Measurements from ENCODE around the gene NLRP4. TPM values are rescaled to one million over a fixed set of nuclear protein-coding genes. Genes with fewer than 3 reads are reported as not detected.
"Not testable (repeated sequence)": the region's sequence is repeated elsewhere in the genome, so short reads cannot be mapped to it uniquely, and the experiment has no call there.

Gene NLRP4
- total RNA-seq, 4 donors from 2014 or later = 1.5 TPM; not detected in 3

DNA sequence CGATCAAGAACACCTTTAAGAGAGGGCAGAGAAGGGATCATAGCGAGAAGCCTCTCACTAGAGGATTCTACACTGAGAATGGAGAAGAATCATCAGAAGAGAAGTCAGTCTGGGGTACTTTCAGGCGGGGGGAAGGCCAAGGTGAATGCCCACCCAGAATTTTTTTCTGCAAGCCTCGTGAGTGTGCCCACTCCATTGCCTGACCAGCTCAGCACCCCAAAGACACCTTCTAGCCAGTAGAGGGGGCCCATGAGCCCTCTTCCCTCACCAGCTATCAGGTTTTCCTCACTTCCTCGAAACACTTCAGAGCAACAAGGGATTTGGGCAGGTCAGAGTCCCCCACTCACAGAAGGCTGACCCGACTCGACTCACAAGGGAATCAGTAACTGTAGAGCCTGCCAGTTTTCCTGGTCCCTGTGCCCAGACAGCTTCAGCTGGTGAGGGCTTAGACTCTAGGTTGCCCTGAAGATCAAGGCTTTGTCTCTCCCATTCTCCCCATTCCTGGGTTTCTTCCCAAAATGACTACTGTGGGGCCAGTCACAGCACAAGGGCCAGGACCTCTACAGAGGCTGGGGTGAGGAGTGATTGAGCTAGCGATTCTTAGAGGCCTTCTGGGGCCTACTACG lies 77.4 kb downstream of the NLRP4 start:
- H3K4me1 ChIP-seq = no peaks in the 10 kb centered on the region

DNA sequence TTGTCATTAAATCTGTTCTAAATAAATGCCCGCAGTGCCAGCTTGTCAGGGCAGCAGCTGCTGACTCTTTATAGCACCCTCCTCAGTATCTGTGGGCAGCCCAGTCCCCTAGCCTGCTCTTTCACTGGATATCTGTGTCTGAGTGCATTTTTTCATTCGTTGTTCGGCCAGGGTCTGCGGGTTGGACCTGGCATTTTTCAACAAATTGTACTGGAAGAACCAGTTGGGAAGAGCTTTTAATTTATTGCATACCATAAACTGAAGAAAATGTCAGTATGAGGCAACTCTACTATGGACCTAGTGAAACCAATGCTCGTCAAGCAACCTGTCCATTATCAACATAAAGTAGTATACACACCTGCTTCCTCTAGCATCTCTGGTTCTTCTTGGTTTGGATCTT lies 87.2 kb downstream of the NLRP4 start:
- H3K4me1 ChIP-seq = no peaks in the 10 kb centered on the region
- intact Hi-C loops (cut with DNase I; ENCODE audit: low total_unique reads) = no loop called here

More for the DNA sequence above, 77.4 kb downstream of the NLRP4 start:
- H3K4me3 ChIP-seq = no peak overlapping the region
- no peaks in the 10 kb centered on the region for H3K27me3 ChIP-seq
- TF ChIP-seq, protein P1, sequence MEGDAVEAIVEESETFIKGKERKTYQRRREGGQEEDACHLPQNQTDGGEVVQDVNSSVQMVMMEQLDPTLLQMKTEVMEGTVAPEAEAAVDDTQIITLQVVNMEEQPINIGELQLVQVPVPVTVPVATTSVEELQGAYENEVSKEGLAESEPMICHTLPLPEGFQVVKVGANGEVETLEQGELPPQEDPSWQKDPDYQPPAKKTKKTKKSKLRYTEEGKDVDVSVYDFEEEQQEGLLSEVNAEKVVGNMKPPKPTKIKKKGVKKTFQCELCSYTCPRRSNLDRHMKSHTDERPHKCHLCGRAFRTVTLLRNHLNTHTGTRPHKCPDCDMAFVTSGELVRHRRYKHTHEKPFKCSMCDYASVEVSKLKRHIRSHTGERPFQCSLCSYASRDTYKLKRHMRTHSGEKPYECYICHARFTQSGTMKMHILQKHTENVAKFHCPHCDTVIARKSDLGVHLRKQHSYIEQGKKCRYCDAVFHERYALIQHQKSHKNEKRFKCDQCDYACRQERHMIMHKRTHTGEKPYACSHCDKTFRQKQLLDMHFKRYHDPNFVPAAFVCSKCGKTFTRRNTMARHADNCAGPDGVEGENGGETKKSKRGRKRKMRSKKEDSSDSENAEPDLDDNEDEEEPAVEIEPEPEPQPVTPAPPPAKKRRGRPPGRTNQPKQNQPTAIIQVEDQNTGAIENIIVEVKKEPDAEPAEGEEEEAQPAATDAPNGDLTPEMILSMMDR (IDR thresholded peaks at IDR 0.05) = no peak
- intact Hi-C loops (cut with DNase I; ENCODE audit: low total_unique reads) = no loop called here
- H3K27ac ChIP-seq = no peak overlapping the region
- DNase-seq = no peak
- H3K36me3 ChIP-seq = no peaks in the 10 kb centered on the region
- no peaks in the 10 kb centered on the region for H3K9me3 ChIP-seq

DNA sequence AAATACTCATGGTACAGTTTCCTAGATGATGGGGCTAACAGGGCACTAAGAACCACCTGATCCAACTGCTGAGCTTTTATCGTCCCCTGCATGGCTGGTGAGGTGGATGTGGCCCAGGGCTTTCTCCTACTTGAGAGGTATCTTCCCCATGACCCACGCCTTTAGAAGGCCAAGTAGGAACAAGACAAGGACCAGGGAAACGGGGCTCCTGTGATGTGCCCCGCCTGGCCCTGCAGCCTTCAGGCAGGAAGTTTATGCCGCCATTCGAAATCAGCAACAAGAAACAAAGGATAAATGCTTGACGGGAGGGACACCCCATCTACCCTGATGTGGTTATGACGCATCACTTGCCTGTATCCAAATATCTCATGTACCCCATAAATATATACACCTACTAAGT lies 91.7 kb downstream of the NLRP4 start:
- Histone ChIP-seq H3K9me3 (no peaks in the 10 kb centered on the region), H3K36me3 (no peaks in the 10 kb centered on the region), H3K4me1 (no peaks in the 10 kb centered on the region), H3K27ac (no peak overlapping the region), H3K4me3 (no peak overlapping the region), H3K27me3 (no peaks in the 10 kb centered on the region)
- intact Hi-C loops (cut with DNase I; ENCODE audit: low total_unique reads) = no loop called here
- TF ChIP-seq POLR2A (IDR thresholded peaks at IDR 0.05) = no peak
- TF ChIP-seq, protein P1 (IDR thresholded peaks at IDR 0.05) = no peak
- DNase-seq = no peak

More for the DNA sequence above, 87.2 kb downstream of the NLRP4 start:
- no peaks in the 10 kb centered on the region for H3K27me3 ChIP-seq
- H3K36me3 ChIP-seq = no peaks in the 10 kb centered on the region
- no peak for TF ChIP-seq POLR2A (IDR thresholded peaks at IDR 0.05)
- TF ChIP-seq, protein P1 (IDR thresholded peaks at IDR 0.05) = no peak
- H3K4me3 ChIP-seq = no peak overlapping the region
- H3K27ac ChIP-seq = no peak overlapping the region
- no peak for DNase-seq
- no peaks in the 10 kb centered on the region for H3K9me3 ChIP-seq

DNA sequence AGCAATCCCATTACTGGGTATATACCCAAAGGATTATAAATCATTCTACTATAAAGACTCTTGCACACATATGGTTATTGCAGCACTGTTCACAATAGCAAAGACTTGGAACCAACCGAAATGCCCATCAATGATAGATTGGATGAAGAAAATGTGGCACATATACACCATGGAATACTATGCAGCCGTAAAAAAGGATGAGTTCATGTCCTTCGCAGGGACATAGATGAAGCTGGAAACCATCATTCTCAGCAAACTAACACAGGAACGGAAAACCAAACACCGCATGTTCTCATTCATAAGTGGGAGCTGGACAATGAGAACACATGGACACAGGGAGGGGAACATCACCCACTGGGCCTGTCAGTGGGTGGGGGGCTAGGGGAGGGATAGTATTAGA lies 92.9 kb downstream of the NLRP4 start:
- H3K4me3 ChIP-seq; DNase-seq; intact Hi-C loops (cut with DNase I; ENCODE audit: low total_unique reads); H3K27ac ChIP-seq; H3K4me1 ChIP-seq; H3K27me3 ChIP-seq; H3K36me3 ChIP-seq; H3K9me3 ChIP-seq: not testable (repeated sequence)

DNA sequence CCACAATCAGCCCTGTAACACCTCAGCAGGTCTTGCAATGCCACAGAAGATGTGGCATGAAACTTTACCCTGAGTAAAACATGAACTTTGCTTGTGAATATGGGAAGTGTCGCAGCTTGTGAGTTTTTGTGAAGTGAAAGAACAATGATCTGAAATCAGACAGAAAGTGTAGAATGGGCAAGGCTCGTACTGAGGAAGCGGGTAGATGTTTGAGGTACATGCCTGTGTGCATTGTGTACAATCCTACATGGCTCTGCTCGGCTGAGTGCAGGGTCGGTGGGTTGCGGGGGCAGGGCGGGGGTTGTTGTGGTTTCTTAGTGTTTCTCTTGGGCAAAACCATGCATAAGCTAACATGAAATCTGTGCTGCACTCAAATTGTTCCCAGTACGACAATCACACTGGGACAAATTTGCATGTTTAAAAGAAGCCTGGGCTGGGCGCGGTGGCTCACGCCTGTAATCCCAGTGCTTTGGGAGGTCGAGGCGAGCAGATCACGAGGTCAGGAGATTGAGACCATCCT lies 94.7 kb downstream of the NLRP4 start:
- no peak overlapping the region for H3K27ac ChIP-seq
- no peak for DNase-seq
- TF ChIP-seq, protein P1 (IDR thresholded peaks at IDR 0.05) = no peak
- no peak for TF ChIP-seq POLR2A (IDR thresholded peaks at IDR 0.05)
- no peaks in the 10 kb centered on the region for H3K4me1 ChIP-seq
- no peaks in the 10 kb centered on the region for H3K27me3 ChIP-seq
- no peaks in the 10 kb centered on the region for H3K9me3 ChIP-seq
- intact Hi-C loops (cut with DNase I; ENCODE audit: low total_unique reads) = no loop called here
- no peaks in the 10 kb centered on the region for H3K36me3 ChIP-seq
- H3K4me3 ChIP-seq = no peak overlapping the region

Other genes with a start within 250 kb of the NLRP4 start
- gene FIZ1, start 237.0 kb upstream of the NLRP4 start, total RNA-seq = 10 to 100 TPM in 1 of 4 donors, 1 to 10 TPM in 1, under 1 TPM in 2; 0.26 to 19.3 (median 2.4) TPM
- 10 to 100 TPM in 3 of 4 donors, 1 to 10 TPM in 1; 5.4 to 20.4 (median 14.6) TPM for gene ZNF524, start 236.3 kb upstream of the NLRP4 start, total RNA-seq
- gene ZNF865, start 230.9 kb upstream of the NLRP4 start, total RNA-seq = 10 to 100 TPM in 1 of 4 donors, 1 to 10 TPM in 2, not detected in 1; 2.0 to 24.2 (median 3.2) TPM
- gene ZNF784, start 212.0 kb upstream of the NLRP4 start, total RNA-seq = 1 to 10 TPM; 4.1 to 9.6 (median 7.4) TPM
- gene ZNF580, start 195.5 kb upstream of the NLRP4 start, total RNA-seq = 10 to 100 TPM in 3 of 4 donors, 1 to 10 TPM in 1; 4.8 to 69.8 (median 19.1) TPM
- 10 to 100 TPM in 3 of 4 donors, 1 to 10 TPM in 1; 2.8 to 30.3 (median 12.8) TPM for gene ZNF581, start 192.9 kb upstream of the NLRP4 start, total RNA-seq
- gene CCDC106, start 188.3 kb upstream of the NLRP4 start, total RNA-seq = 10 to 100 TPM in 1 of 4 donors, 1 to 10 TPM in 3; 2.9 to 25.0 (median 6.7) TPM
- 100 to 1,000 TPM in 1 of 4 donors, 10 to 100 TPM in 2, 1 to 10 TPM in 1; 10.0 to 165 (median 58.1) TPM for gene U2AF2, start 181.5 kb upstream of the NLRP4 start, total RNA-seq
- gene EPN1, start 161.3 kb upstream of the NLRP4 start, total RNA-seq = 10 to 100 TPM; 27.9 to 88.4 (median 51.7) TPM
- gene NLRP9, start 98.1 kb upstream of the NLRP4 start, total RNA-seq = under 1 TPM in 1 of 4 donors, not detected in 3; 0.28 TPM
- not detected for gene RFPL4A, start 77.4 kb upstream of the NLRP4 start, total RNA-seq
- gene RFPL4AL1, start 67.4 kb upstream of the NLRP4 start, total RNA-seq = not detected
- under 1 TPM in 1 of 4 donors, not detected in 3; 0.28 TPM for gene NLRP11, start 4.5 kb upstream of the NLRP4 start, total RNA-seq
- gene NLRP13, start 95.8 kb downstream of the NLRP4 start, total RNA-seq = not detected
- not detected for gene NLRP8, start 111.3 kb downstream of the NLRP4 start, total RNA-seq
- gene NLRP5, start 150.2 kb downstream of the NLRP4 start, total RNA-seq = under 1 TPM in 1 of 4 donors, not detected in 3; 0.35 TPM

All from uterus (tissue), 4 donors.